C1 segment of cervical spinal cord (tissue), 14 donors: ENCODE results near the gene ZFC3H1.

Experiments used
- DNase-seq, 14 donors: peaks; one replicate each; lab custom pipeline; 2025; lab: John Stamatoyannopoulos, UW

Gene ZFC3H1

DNA sequence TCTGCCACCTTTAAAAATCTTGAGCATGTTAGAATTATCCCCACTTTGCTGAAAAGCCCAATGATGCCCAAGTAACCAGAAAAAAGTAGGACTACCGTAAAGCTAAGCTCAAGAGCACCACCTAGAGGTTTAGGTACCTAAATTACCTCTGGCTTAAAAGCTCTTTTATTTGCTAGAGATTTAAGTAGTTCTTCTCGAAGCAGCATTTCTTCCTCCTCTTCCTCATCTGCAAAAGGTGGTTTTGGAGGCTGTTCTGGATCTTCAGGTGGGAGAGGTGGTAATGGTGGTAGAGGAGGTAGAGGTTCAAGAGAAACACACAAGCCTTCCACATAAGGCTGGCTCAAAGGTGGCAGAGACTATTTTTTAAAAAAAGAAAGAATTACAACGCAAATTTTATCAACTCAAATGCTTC lies 26.9 kb downstream of the ZFC3H1 start:
- peak in 2 of 14 donors; percentile 13 to 16 for DNase-seq

DNA sequence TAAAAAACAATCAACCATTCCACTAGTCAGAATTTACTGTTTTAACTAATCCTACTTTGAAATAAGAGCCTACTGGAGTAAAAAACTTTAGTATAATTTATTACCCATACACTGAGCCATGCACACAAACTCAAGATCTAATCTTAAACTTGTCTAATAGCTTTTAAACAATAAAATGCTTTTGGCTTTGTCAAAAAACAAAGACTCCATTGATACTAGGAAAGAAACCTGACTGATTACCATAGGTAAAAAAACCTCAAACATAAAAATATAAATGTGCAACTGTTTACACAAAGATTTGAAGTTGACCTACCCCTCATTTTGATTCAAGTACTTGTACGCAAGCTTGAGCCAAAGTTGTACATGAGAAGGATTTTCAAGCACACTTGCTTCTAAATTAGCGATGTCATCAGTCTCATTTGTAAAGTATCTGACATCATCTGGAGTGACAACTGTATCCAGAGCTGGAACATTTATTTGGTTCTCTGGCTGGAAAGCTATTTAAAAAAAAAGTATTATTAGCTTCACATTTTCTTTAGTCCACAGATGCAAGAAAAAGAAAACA lies 36.1 kb downstream of the ZFC3H1 start:
- DNase-seq: no peak

DNA sequence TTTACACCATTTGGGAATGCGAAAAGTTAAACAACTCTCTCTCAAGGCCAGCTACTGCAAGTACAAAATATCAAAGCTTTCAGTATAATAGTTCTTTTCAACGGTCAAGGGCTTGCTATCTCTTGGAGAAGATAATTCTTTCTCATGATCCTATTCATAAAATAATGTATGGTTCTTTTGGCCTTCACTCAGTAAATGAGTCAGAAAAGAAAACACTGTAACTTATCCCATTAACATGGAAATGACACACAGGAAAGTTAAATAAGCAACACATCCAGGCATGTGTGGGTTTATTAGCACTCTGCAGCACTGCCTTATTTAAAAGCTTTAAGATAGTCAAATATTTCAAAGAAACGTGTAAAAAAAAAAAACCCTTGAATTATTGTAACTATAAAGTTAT lies 36.9 kb downstream of the ZFC3H1 start:
- no peak for DNase-seq

DNA sequence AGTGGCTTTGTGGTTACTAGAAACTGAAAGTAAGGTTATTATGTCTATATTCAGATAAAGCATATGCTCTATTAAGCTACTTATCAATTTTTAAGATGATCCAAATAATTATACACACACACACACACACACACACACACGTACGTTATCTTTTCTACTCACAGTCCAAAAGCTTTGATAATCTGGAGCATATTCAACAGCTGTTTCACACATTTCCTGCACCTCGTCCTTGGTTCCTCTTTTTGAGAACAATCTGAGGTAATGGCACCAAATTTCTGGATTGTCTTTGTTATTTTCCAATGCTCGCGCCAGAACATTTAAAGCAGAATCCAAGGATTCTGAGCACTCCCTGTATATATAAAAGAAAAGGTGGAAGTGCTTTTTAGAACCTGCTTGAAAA lies 37.5 kb downstream of the ZFC3H1 start:
- no peak for DNase-seq

DNA sequence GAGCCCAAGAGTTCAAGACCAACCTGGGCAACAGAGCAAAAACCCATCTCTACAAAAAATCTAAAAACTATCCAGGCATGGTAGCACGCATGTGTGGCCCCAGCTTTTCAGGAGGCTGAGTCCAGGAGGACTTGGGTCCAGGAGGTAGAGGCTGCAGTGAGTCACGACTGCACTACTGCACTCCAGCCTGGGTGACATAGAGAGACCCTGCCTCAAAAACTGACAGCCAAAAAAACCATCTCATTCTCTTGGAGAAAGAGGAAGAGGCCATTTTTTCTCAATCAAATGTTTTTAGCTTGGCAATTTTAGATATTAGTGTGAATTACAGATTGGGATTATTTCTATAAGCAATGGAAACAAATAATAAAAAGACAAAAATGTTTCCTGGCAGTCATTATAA lies 38.2 kb downstream of the ZFC3H1 start:
- DNase-seq: no peak

DNA sequence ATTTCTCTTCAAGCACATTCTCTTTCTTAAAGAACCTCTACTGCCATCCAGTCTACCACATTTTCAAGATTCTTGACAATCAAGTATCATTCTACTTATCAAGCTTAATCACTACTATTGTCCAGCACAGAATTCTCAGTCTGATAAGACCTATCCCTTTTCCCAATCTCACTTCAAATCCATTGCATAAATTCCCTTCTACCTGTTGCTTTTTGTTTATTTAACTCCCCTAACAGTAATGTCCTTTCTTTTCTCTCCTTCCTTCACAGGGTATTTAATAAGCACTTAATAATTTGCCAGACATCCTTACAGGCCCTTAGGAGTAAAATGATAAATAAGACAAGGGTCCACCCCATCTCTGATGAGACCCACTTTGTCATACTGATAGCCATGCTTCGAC lies 41.7 kb downstream of the ZFC3H1 start:
- no peak for DNase-seq

DNA sequence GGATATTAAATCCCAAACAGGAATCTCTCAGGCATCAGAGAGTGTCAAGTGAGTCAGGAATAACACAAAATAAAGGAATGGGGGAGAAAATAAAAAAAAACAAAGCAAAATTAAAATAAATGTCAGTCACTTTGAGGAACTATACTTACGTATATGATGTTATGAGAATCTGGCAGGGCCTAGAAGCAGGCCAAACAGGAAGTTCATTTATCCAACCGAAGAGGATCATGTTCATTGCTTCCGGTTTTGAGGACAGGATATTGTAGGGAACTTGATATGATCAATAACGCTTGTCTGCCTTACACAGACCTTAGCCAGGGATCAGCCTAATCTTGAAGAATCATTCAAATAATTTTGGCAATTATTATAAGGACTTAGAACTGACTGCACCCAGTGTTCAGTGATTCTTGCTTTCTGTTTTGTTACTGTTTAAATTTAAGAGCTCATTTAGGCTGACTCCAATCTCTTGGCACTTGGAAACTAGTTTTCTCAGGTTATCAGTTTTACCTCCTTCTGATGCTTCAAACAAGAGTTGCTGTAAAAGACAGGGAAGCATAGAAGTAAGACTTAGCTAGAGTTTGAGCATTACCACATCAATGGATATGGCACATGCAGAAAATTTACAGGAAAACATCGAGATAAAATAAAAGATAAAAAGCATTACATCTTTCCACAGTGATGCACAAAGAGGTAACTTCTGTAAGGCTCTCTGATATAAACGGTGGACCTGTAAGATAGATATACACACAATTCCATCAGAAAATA lies 53.4 kb downstream of the ZFC3H1 start:
- DNase-seq: no peak

DNA sequence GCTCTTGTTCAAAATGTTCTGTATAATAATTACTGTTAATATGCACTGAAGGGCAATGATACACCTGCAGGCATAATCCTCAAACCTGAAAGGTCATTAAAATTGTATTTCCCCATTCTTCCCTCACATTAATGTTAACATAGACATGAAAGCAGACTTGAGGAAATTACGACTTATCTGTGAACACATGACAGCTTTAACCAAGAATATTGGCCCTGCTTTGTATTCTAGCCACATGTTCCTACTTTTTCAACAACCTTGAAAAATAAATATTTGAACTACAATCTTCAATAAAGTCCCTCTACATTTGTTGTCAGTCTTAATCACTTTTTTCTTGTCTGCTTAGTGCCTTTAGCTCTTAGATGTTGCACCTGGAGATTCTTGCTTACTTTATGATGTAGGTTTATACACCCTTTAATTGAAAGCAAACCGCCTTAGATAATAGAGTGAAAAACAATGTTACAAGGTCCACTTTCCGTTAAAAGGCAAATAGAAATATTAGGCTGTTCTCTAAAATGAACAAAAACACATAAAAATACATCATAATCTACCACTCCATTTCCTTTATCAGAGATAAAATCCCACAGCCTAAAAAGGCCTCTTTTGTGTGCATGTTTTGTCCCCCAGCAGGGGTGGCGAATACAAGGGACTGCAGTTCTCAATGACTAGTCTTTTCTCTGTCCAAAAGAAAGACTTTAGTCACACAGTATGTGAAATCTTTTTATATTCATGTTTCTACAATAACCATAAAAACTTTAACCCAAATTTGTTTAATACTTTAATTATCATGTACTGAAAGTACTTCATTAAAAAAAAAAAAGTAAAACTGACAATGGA lies 55.9 kb downstream of the ZFC3H1 start:
- no peak for DNase-seq

DNA sequence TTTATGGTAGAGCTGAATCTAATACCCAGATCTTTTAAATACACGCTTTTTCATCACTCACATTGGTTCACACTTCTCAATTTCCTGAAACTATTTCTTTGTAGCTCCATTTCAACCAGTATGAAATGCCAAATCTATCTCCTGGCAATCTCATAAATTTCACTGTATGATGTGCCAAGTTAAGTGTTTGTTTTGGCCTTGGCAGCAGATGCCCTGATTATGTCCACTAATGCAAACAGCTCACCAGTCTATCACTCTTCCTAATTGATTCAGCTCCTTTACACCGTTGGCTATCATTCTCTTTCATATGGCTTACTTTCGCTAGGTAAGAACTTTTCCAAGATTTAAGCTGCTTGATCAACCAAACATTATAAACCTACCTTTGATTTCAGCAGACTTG lies 58.6 kb downstream of the ZFC3H1 start:
- DNase-seq: no peak

DNA sequence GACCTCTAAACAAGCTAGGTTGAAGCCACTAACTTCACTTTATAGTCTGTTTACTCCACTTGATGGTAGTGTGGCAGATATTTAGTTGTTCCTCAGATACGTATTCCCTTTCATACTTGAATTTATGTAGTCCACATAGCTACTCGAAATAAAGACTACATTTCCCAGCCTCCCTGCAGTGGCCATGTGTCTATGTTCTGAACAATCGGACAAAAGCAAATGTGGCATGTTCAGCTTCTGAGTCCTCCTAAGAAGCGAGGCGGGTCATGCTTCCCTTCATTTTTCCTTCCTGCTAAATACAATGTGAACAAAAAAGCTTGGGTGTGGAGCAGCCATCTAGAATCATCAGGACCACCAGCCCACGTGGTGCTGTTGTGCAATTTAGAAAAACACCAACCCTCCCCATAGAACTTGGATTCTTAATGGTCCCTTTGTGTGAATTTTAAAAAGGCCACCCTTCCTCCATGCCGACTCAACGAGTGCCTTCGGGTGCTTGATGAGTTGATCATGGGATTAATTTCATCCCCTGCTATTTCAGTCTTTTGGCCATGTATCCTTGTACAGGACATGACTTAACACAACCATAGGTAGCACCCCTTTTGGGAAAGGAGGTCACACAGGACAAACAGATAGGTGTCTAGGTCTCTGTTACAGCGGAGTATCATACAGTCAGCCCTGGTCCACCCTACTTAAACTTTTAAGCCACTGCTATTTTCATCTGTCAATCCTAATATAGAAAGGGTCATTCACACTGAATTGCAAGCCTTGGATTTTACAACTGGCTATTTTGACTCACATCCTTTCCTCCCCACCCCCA lies 60.7 kb downstream of the ZFC3H1 start:
- DNase-seq: no peak

DNA sequence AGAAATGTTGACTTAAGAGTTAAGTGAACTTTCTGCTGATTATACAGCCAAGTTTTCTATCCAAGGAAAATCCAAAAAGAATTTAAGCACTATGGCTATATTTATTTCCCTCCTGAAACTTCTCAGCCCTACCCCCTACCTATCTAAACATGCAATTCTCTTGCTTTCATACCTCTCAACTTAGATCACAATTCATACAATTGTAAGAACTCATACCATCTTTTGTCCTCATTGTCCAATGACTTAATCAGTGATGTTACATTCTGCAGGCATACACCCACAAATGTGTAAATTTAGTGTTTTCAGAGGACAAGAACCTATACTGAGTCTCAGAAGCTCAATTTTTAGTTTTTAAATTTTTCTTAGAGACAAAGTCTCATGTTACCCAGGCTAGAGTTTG lies 62.1 kb downstream of the ZFC3H1 start:
- DNase-seq: no peak

DNA sequence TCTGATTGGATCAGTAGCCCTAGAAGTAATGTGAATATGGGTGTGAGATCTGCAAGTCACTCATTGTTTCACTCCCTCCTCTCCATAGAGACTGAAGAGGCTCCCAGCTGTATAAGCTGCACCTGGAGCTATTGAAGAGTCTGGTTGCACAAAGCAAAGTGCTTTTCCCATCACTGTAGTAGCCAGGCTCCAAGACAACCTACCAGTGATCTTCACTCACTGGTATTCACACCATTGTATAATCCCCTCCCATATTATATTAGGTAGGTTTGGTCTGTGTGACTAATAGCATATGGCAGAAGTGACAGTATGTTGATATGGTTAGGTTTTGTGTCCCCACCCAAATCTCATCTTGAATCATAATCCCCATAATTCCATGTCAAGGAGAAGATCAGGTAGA lies 64.4 kb downstream of the ZFC3H1 start:
- DNase-seq: no peak

DNA sequence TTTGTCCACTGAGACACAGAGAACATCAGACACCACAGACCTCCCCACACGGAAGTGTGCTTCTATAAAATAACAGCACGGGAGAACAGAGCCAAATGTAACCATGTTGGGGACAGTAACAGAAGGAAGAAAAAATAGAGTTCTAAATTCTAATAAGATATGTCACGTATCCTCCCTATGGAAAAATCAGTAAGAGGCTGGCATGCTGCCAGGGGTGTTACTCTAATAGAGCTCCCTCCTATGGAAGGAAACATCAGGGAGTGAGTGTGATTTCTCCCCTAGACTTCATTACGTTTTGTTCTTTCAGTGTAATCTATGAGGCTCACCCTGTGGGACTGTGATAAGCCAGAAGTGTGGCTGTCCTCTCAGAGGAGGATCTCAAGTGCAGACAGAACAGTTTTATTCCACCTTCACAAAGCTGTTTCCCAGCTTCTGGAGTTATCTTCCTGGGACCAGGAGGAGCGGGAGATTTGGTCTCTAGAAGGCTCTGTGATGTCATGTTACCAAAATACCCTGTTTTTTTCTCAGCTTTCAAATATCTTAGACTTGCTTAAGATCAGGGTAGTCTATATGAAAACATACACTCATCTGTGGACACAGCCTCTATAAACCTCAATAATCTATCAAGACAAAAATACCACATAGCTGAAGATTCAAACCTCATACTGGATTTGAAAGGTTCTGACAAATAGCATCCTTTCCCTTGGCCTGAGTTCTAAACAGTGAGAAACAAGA lies 69.3 kb downstream of the ZFC3H1 start:
- no peak for DNase-seq

DNA sequence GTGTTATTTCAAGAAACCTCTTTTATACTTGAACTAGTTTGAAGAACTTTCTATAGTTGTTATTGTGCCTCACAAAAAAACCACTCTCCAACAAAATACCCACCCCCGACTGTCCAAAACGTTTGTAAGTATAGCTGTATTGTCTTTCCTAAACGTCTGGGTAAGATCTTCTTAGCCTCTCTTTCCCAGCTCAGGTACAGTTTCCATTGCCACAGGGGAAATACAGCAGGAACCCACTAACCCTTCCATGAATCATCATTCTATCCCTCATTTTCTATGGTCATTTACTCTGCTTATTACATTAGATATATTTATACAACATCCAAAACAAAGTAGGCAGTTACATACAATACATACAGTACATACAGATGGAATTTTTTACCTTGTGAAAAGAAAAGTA lies 70.8 kb downstream of the ZFC3H1 start:
- no peak for DNase-seq

DNA sequence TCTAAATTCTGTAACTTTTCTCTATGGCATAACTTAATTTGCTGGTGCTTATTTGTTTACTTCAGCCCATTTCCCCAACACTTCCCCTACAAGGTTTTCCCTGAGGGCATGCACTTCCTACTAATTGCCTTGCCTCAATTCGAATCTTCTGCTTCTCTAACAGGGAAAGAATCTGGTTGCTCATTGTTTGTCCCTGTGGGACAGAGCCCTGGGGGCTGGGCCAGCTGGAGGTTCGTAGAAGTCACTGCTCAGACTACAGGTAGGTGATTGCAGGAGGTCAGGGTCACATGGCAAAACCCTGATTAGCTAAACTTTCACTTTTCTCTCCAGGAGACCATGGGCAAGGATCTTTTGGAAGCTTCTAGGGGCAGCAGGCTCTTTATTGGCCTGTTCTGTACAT lies 72.0 kb downstream of the ZFC3H1 start:
- no peak for DNase-seq

DNA sequence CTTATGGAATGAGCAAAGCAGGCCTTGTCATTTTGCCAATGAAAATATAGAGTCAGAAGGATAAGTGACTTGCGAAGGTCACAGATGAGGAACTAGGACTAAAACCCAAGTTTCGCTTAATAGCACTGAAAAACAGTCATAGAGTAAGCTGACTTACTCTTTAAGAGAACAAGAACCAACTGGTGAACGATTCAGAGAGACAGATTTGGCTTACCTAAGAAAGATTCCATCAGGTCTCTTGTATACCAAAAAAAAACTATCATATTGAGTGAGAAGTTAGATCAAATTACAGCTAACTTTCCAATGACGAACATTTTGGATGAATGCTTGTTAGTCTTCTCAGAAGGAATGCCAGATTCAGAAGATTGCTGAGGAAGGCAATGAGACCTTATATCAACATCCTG lies 74.2 kb downstream of the ZFC3H1 start:
- DNase-seq: no peak

DNA sequence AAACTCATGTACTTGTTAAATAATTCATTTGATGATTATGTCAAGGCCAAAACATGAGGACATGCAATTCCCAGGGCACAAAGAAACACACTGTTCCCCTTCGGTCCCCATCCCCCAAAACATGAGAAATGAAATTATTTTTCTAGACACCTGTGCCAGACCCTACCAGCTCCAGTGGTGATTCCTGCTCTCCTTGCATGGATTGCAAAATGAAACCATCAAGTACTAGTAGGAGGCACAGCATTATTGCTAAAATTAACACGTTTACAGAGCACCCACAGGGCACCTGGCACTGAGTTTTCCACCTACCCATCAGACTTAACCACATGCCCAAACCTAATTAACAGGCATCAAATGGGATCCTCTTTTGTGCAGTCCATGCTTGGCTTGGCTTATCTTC lies 76.6 kb downstream of the ZFC3H1 start:
- DNase-seq: no peak

DNA sequence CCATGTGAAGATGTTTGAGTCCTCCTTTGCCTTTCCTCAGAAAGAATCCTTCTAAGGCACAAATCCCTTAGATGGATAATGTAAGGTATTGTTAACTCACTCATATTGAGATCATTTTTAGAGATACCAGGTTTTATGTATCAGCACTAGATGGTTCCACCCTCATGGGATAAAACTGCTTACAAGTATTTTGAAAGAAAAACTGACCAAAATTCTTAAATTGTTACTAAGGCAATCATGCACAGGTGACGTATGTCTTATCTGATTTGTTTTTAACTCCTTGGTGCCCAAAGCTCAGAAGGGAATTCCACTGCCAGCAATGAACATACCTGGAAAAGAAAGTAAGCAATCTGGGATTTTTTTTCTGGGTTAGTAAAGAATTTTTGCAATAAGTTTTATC lies 78.4 kb downstream of the ZFC3H1 start:
- no peak for DNase-seq

DNA sequence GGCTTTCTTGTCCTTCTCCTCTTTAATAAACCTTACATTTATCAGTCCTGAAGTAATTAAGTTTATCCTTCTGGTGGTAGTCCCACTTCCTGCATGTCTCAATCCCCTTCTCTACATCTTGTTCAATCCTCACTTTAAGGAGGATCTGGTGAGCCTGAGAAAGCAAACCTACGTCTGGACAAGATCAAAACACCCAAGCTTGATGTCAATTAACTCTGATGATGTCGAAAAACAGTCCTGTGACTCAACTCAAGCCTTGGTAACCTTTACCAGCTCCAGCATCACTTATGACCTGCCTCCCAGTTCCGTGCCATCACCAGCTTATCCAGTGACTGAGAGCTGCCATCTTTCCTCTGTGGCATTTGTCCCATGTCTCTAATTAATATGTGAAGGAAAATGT lies 79.3 kb downstream of the ZFC3H1 start:
- no peak for DNase-seq

DNA sequence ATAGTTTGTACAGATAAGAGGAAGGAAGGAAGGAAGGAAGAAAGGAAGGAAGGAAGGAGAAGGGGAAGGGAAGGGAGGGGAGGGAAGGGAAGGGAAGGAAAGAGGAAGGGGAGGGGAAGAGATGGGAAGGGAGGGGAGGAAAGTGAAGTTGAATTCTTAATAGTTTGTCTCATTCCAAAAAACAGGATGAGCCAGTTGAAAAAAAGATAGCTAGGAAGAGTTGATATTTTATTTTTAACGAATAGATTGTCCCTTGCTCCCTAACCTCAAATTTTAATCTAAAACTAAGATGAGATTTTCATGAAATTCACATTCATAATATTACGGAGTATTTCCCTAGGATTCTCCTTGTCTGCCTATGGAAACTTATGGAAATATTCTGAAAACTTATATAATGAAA lies 80.7 kb downstream of the ZFC3H1 start:
- no peak for DNase-seq

DNA sequence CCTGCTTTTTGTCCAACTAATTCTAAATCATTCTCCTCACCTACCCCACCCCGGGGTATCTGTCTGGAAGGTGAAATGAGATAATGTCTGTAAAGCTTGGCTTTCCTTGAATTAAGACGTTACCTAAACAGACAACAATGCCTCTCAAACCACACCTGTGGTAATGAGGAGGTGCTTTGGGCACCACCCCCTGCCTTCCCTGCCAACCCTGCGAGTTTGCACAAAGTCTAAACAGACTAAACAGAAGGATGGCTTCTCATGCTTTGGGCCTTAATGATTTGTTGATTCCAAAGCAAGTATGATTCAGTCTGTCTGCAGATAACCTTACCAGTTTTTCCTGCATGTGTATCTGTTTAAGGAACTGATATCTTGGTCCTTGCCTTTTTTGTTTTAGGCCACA lies 82.4 kb downstream of the ZFC3H1 start:
- DNase-seq: no peak
